HEK293T (cell line): ENCODE measurements around the gene CHRNG.

Experiments used
- ELF4 ChIP-seq: fragments of 450-650 bp; IDR thresholded peaks from 2 replicates; pipeline ENCODE4 v1.6.1; 2017; ENCODE audit warnings: antibody characterized with exemption
- HDGF ChIP-seq: fragments of 450-650 bp; IDR thresholded peaks from 2 replicates; pipeline ENCODE4 v1.6.1; 2017; ENCODE audit warnings: antibody characterized with exemption, borderline replicate concordance
- PKNOX1 ChIP-seq: fragments of 450-650 bp; IDR thresholded peaks from 2 replicates; pipeline ENCODE4 v1.6.1; 2016
- SP1 ChIP-seq: fragments of 450-650 bp; IDR thresholded peaks from 2 replicates; pipeline ENCODE4 v1.6.1; 2017
- SUZ12 ChIP-seq: fragments of 450-650 bp; IDR thresholded peaks from 2 replicates; pipeline ENCODE4 v1.6.1; 2016; ENCODE audit warnings: mild to moderate bottlenecking
- TARDBP ChIP-seq: fragments of 450-650 bp; IDR thresholded peaks from 2 replicates; pipeline ENCODE4 v1.6.1; 2016
- ZNF384 ChIP-seq: fragments of 450-650 bp; IDR thresholded peaks from 2 replicates; pipeline ENCODE4 v1.6.1; 2016

- no peak for TF ChIP-seq SUZ12
- no peak for TF ChIP-seq TARDBP
- no peak for TF ChIP-seq HDGF
- no peak for TF ChIP-seq PKNOX1
- no peak for TF ChIP-seq ELF4
- TF ChIP-seq ZNF384, result no peak
- TF ChIP-seq SP1, result no peak
Measured at GRCh38 chr2:232542715-232543467, 3.4 kb downstream of the CHRNG start.
